ENCODE data around the gene ZNF710.

- no peak for TF ChIP-seq POLR2A (IDR thresholded peaks at IDR 0.05)
- TF ChIP-seq, protein P1, sequence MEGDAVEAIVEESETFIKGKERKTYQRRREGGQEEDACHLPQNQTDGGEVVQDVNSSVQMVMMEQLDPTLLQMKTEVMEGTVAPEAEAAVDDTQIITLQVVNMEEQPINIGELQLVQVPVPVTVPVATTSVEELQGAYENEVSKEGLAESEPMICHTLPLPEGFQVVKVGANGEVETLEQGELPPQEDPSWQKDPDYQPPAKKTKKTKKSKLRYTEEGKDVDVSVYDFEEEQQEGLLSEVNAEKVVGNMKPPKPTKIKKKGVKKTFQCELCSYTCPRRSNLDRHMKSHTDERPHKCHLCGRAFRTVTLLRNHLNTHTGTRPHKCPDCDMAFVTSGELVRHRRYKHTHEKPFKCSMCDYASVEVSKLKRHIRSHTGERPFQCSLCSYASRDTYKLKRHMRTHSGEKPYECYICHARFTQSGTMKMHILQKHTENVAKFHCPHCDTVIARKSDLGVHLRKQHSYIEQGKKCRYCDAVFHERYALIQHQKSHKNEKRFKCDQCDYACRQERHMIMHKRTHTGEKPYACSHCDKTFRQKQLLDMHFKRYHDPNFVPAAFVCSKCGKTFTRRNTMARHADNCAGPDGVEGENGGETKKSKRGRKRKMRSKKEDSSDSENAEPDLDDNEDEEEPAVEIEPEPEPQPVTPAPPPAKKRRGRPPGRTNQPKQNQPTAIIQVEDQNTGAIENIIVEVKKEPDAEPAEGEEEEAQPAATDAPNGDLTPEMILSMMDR (IDR thresholded peaks at IDR 0.05): no peak
Measured at GRCh38 chr15:90037511-90037860, 36.4 kb downstream of the ZNF710 start.
